Ureter (tissue), 1 donor: ENCODE results near the gene PRR35. TPM values are rescaled to one million over a fixed set of nuclear protein-coding genes. Genes with fewer than 3 reads are reported as not detected.

Source experiments
- DNase-seq: peaks from one replicate; pipeline ENCODE4 v3.0.0-alpha.2; 2020; ENCODE audit warnings: low spot score
- total RNA-seq: library from RNA; stranded (reverse); gene quantifications from one replicate; pipeline ENCODE4 v1.2.4, GENCODE V29; 2023
- donor health status: DM: yes; HTN: yes; CAD: no.

Gene PRR35
- total RNA-seq = not detected

DNA sequence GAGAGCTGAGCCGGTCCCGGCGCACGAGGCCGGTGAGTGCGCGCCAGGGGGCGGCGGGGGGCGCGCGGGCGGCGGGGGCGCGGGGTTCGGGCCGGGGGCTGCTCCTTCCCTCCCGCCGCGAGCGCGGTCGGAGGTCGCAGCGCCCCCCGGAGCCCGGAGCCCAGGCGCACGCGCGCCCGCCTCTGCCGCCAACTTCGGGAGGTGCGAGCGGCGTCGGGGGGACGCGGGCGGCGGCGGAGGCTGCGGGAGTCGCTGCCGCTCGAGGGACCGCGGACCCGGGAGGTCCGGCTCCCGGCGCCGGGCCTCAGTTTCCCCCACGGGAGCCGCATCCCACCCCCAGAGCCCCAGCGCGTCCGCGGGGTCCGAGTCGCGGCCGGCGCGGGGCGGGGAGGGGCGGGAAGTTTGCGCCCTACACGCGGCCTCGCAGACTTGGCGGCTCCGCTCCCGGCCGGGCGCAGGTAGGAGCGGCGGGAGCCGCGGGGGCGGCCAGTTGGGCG lies at the start of gene PRR35:
Gene PRR35, plus strand, starts transcription at position 191 of the 497 bp plus-strand sequence. CDS start 2,901 bp downstream, outside the sequence.
- DNase-seq = no peak

- DNase-seq = no peak
These were observed 47.4 kb upstream of the PRR35 start for GRCh38 chr16:512802-513201.

GRCh38 chr16:513950-514349 lies 46.2 kb upstream of the PRR35 start:
- DNase-seq = no peak

- DNase-seq = no peak
These were observed 44.8 kb upstream of the PRR35 start for GRCh38 chr16:515175-515938.

GRCh38 chr16:515939-516226 lies 44.3 kb upstream of the PRR35 start:
- DNase-seq = no peak

DNA sequence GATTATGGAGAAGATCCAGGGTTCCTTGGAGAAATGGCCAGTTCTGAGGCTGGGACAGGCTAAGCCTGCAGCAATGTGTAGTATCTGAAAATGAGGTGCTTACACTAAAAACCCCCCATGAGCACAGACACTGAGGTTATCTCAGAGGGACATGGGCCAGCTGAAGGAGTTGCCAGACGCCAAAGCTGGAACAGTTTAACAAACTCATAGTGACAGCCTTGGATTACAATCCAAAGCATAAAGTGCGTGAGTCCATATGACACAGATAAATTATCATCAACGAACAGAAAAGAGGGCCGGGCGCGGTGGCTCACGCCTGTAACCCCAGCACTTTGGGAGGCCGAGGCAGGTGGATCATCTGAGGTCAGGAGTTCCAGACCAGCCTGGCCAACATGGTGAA lies 43.9 kb upstream of the PRR35 start:
- DNase-seq = no peak

GRCh38 chr16:518858-519257 lies 41.3 kb upstream of the PRR35 start:
- DNase-seq = no peak

DNA sequence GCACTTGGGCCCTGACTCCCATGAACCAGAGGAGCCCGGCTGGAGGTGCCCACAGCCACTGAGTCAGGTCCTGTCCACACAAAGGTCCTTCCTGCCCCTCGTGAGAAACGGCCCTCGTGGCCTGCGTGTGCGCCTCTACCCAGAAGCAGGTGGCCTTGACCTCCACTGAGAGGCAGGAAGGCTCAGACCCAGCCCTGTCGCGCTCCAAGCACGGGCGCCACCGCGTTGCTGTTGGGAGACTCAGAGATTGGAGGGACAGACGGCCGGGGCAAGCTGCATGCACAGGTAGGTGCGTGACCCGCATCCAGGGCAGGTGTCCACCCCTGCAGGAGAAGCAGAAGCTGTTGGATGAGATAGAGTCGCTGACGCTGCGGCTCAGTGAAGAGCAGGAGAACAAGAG lies 40.8 kb upstream of the PRR35 start:
- no peak for DNase-seq

GRCh38 chr16:519841-520687 lies 40.1 kb upstream of the PRR35 start:
- DNase-seq = no peak

GRCh38 chr16:520847-521246 lies 39.3 kb upstream of the PRR35 start:
- no peak for DNase-seq

DNA sequence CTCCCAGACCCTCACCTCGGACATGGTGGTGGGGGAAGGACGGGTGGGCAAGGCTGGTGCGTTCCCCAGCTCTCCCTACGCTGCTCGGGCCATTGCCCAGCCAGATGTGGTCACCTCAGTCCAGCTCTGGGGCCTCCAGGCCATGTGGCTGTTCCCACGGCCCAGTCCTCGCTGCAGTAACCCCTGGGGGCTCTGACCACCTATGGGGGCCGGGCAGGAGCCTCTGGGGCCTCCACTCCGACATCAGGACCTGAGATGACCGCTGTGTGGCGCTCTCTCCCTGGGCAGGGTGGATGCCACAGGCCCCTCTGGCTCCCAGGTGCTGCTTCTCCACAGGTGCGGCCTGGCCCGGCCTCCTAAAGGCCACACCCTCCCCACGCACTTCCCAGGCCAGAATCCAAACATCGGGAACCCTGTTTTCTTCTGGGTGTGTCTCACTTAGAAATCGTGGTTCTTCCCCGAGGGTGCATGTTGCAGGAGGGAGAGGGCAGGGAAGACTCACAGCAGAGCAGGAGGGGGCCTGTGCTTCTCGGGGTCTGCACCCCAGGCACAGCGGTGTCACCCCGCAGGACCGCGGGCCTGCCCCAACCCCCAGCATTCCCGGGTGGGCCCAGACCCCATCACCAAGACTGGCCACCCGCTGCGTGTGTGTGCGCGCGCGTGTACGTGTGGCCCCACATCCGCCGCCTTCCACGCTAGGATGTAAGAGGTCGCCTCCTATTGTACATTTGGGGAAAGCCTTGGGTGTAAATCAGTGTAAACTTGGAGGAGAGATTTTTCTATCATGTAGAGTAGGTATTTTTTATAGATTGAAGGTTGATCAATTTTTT lies 38.6 kb upstream of the PRR35 start:
- no peak for DNase-seq

DNA sequence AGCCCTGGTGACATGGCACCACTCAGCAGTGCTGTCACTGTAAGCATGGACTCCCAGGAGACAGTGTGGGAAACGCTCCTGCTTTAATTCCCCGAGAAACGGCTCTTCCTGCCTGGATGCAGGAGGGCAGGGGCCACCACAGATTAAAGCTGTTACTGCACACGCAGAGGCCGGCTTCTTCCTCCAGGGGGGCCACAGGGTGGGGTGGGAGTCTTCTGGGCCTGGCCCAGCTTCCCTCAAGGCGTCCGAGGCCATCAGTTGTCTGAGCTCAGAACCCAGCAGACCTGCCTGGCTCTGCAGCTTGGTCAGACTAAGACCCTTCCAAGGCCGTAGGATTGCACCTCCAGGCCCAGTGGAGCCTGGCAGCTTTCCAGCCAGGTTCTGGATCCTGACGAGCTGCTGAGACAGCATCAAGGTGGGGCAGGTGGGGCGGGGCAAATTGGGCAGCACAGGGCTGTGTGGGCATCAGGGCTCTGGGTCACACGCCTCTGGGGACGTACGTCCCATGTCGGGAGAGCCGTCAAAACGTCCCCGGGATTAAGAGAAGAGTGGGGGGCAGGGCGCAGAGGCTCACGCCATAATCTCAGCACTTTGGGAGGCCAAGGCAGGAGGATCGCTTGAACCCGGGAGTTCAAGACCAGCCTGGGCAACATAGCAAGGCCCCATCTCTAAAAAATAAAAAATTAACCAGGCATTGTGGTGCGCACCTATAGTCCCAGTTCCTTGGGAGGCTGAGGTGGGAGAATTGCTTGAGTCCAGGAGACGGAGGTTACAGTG lies 37.7 kb upstream of the PRR35 start:
- no peak for DNase-seq

- DNase-seq = no peak
These were observed 37.0 kb upstream of the PRR35 start for GRCh38 chr16:523097-523741.

DNA sequence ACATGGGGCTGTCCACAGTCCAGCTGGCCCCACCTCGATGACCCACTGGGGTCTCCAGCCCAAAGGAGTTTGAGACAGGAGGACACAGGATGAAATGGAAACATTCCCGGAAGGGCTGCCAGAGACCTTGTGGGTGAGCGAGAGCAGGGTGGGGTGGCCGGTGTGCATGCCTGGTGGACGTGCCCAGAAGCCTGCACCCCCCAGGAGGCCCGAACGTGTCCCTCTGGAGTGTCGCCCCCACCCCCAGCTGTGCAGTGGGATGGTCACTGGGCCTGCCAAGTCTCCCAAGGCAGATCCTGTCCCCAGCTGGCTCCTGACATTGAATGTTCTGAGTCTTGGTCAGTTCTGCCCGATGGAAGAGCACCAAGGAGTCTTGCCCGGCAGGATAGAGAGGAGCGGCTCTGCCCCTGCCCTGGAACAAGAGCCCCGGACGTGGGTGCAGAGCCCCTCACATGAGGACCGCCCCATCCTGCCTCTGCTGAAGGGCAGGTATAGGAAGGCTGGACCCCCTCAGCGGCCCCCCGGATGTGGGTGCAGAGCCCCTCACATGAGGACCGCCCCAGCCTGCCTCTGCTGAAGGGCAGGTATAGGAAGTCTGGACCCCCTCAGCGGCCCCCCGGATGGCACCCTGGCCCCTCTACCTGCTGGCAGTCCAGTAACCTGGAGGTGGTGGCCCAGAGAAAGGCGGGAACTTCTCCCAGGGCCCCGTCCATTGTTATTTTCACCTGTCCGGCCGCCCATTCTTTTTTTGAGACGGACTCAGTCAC lies 35.7 kb upstream of the PRR35 start:
- DNase-seq = no peak

GRCh38 chr16:525123-525519 lies 35.1 kb upstream of the PRR35 start:
- no peak for DNase-seq

GRCh38 chr16:525520-526180 lies 34.5 kb upstream of the PRR35 start:
- no peak for DNase-seq

DNA sequence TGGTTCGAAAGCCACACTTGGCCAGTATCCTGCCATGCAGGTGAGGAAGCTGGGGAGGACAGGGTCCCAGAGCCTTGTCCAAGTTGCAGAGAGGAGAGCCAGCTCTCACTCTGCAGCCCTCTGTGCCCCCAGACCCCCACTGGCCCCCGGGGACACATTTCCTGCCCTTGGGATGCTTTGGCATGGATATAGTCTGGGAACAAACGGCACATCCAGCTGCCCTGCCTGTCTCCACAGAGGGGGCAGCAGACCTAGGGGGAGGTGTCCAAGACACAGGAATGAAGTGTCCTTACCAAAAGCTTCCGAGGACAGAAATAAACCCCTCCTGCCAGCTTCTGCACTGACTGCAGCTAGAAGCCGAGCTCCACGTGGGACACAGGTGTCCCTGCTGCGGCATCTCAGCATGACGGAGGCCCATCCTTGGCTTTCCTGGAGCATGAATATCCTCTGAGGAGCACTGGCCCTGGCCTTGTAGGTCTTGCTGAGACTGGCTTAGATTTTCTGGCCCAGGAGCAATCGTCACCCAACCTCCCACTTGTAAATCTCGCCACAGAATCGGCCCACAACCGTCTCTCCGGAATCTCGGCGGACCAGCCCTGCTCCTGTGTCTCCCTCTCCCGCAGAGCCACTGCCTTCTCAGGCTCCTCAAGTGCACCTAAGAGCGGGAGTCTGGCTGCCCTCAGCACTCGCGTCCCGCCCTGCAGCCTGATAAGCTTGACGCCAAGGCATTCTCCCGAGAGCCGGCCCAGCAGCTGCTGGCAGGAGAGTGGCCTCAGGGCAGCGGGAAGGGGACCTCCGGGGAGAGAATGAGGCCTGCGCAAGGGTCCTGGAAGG lies 33.8 kb upstream of the PRR35 start:
- DNase-seq = no peak

DNA sequence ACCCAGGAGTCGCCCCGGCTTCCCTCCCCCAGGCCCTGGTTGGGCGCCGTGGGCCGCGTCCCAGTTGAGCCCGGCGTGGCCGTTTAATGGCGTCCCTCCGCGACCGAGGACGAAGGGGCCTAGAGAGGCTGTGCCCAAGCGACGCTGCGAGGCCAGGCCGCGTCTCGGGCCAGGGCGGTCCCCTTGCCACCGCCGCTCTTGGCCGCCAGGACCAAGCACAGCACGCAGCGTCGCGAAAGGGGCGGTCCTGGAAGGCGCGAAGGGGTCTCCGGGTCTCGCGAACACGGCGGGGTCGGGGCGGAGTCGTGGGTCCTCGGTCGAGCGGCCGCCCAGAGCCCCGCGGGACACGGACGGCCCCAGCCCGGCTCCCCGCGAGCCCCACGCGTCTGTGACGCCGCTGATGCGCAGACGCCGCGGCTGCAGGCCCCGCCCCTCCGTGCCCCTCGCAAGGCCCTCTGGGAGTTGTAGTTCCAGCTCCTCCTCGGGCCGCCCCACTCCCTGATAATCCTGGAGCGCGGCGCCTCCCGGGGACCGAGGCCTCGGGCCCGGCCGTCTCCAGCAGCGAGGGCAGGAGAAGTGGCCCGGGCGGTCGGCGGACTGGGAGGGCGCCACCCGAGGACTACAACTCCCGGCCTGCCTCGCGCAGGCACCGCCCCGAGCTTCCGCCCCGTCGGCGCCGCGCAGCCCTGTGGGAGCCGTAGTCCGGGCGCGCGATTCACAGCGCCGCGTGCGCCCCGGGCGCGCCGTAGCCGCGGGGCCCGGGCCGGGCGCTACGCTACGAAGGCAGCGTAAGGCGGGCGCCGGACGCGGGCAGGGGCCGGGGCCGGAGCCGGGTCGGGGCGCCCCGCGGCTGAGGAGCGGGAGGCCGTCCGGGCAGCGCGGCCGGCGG lies 32.9 kb upstream of the PRR35 start, which contains the start of gene CAPN15:
Gene CAPN15, plus strand, starts transcription at position 698 of the 889 bp plus-strand sequence. CDS start 19,127 bp downstream, outside the sequence.
- DNase-seq = peak; percentile 90
